ENCODE results near the gene PEX3. TPM values are rescaled to one million over a fixed set of nuclear protein-coding genes. Genes with fewer than 3 reads are reported as not detected.

Gene PEX3
- total RNA-seq, 1 experiment from 2014 or later = 23.8 TPM

DNA sequence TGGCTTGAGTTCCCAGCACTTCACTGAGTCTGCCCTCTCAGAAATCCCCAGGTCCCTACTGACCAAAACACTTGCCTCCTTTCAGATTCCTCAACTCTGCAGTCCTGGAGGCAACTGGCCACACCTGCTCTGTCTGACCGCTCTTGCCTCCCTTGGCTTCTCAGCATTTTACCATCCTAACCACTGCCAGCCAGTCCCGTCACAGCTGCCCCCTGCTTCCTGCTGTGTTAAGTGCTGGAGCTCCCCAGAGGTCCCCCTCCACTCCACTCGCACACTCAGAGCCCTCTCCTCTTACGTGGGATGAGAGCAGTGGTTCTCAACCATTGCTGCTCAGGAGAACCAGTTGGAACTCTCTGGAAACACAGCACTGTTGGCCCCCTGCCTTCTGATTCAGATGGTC lies 20.6 kb upstream of the PEX3 start:
- H3K27ac ChIP-seq (ENCODE audit: low read length) = no peak overlapping the region
- H3K4me3 ChIP-seq (ENCODE audit: low read length) = no peak overlapping the region
- DNase-seq = no peak
- H3K4me2 ChIP-seq (ENCODE audit: low read length) = no peak overlapping the region
- BruUV-seq (replicated peaks) = no TSS peak
- H4K20me1 ChIP-seq (ENCODE audit: low read length) = no peaks in the 10 kb centered on the region
- CTCF ChIA-PET = no interaction called here
- intact Hi-C loops (cut with micrococcal nuclease) = loop anchor here (5.0 to 10.0 kb wide), 5 partner anchors 93 to 588 kb away; no protein-coding TSS in a partner anchor
- no peak overlapping the region for H2AFZ ChIP-seq (ENCODE audit: low read length)
- no peak for TF ChIP-seq EZH2phosphoT487 (IDR thresholded peaks at IDR 0.05; ENCODE audit: borderline replicate concordance, low read length)
- no peak for TF ChIP-seq CTCF (conservative IDR thresholded peaks at IDR 0.05; ENCODE audit: low read depth, low read length)
- TF ChIP-seq EZH2 (IDR thresholded peaks at IDR 0.05; ENCODE audit: low read length, unreplicated experiment) = no peak
- no peak overlapping the region for H3K9ac ChIP-seq (ENCODE audit: low read length)
- no peaks in the 10 kb centered on the region for H3F3A ChIP-seq (ENCODE audit: low read length, unreplicated experiment)
- no peak for ATAC-seq
- no peaks in the 10 kb centered on the region for H3K9me3 ChIP-seq (ENCODE audit: low read length)
- no peaks in the 10 kb centered on the region; the same call in 1 of the 2 replicates for H3K36me3 ChIP-seq (ENCODE audit: low read depth, low read length)
- H3K27me3 ChIP-seq (ENCODE audit: low read length) = no peaks in the 10 kb centered on the region
- peaks cover 6% of the 10 kb centered on the region for H3K4me1 ChIP-seq (ENCODE audit: insufficient read depth, low read length)
- H3K79me2 ChIP-seq (ENCODE audit: low read length) = no peaks in the 10 kb centered on the region
- H3K9me2 ChIP-seq (replicated peaks; ENCODE audit: low read length) = no peaks in the 10 kb centered on the region
- POLR2A ChIA-PET (ENCODE audit: unreplicated experiment) = no interaction called here

DNA sequence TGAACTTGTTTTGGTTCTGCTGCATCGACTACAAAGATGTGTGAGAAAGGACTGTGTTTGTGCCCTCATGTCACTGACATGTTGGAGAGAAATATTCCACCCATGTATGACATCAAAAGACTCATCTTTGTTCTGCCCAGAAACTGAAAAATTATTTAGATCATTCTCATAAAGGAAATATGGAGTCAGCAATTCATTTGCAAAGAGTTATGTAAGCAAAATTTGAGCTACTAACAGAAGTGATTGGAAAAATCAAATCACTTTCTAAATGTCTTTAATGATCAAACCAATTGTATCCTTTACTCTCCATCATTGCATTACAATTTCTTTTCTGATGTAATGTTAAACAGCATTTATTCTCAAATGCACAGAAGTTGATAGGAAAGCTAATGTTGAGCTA lies 19.4 kb upstream of the PEX3 start:
- ATAC-seq (no peak), DNase-seq (no peak)
- no peaks in the 10 kb centered on the region for H3K9me3 ChIP-seq (ENCODE audit: low read length)
- no peaks in the 10 kb centered on the region for H4K20me1 ChIP-seq (ENCODE audit: low read length)
- no peaks in the 10 kb centered on the region for H3K27me3 ChIP-seq (ENCODE audit: low read length)
- peaks cover 6% of the 10 kb centered on the region for H3K4me1 ChIP-seq (ENCODE audit: insufficient read depth, low read length)
- H3K27ac ChIP-seq (ENCODE audit: low read length) = no peak overlapping the region
- no peak overlapping the region for H3K4me3 ChIP-seq (ENCODE audit: low read length)
- no peaks in the 10 kb centered on the region for H3K9me2 ChIP-seq (replicated peaks; ENCODE audit: low read length)
- no TSS peak for BruUV-seq (replicated peaks)
- TF ChIP-seq EZH2 (IDR thresholded peaks at IDR 0.05; ENCODE audit: low read length, unreplicated experiment) = no peak
- no peak for TF ChIP-seq EZH2phosphoT487 (IDR thresholded peaks at IDR 0.05; ENCODE audit: borderline replicate concordance, low read length)
- TF ChIP-seq CTCF (conservative IDR thresholded peaks at IDR 0.05; ENCODE audit: low read depth, low read length) = no peak
- no peak overlapping the region for H2AFZ ChIP-seq (ENCODE audit: low read length)
- intact Hi-C loops (cut with micrococcal nuclease) = no loop called here
- no peaks in the 10 kb centered on the region; the same call in 1 of the 2 replicates for H3K36me3 ChIP-seq (ENCODE audit: low read depth, low read length)
- ChIA-PET POLR2A (ENCODE audit: unreplicated experiment) (no interaction called here), CTCF (no interaction called here)
- no peak overlapping the region for H3K9ac ChIP-seq (ENCODE audit: low read length)
- no peaks in the 10 kb centered on the region for H3K79me2 ChIP-seq (ENCODE audit: low read length)
- H3F3A ChIP-seq (ENCODE audit: low read length, unreplicated experiment) = no peaks in the 10 kb centered on the region
- H3K4me2 ChIP-seq (ENCODE audit: low read length) = no peak overlapping the region

GRCh38 chr6:143432588-143432987 lies 18.0 kb upstream of the PEX3 start:
- CTCF ChIA-PET = no interaction called here
- Histone ChIP-seq H3K27me3 (ENCODE audit: low read length) (no peaks in the 10 kb centered on the region), H3F3A (ENCODE audit: low read length, unreplicated experiment) (no peaks in the 10 kb centered on the region), H3K9me3 (ENCODE audit: low read length) (no peaks in the 10 kb centered on the region), H3K4me1 (ENCODE audit: insufficient read depth, low read length) (no peaks in the 10 kb centered on the region), H3K36me3 (ENCODE audit: low read depth, low read length) (no peaks in the 10 kb centered on the region; the same call in 1 of the 2 replicates), H4K20me1 (ENCODE audit: low read length) (no peaks in the 10 kb centered on the region), H3K4me3 (ENCODE audit: low read length) (no peak overlapping the region), H3K9ac (ENCODE audit: low read length) (no peak overlapping the region), H3K9me2 (replicated peaks; ENCODE audit: low read length) (no peaks in the 10 kb centered on the region), H3K27ac (ENCODE audit: low read length) (no peak overlapping the region), H3K4me2 (ENCODE audit: low read length) (no peak overlapping the region), H2AFZ (ENCODE audit: low read length) (no peak overlapping the region), H3K79me2 (ENCODE audit: low read length) (no peaks in the 10 kb centered on the region)
- intact Hi-C loops (cut with micrococcal nuclease) = no loop called here
- no TSS peak for BruUV-seq (replicated peaks)
- POLR2A ChIA-PET (ENCODE audit: unreplicated experiment) = no interaction called here
- no peak for DNase-seq
- ATAC-seq = no peak
- no peak for TF ChIP-seq CTCF (conservative IDR thresholded peaks at IDR 0.05; ENCODE audit: low read depth, low read length)
- TF ChIP-seq EZH2 (IDR thresholded peaks at IDR 0.05; ENCODE audit: low read length, unreplicated experiment) = no peak
- no peak for TF ChIP-seq EZH2phosphoT487 (IDR thresholded peaks at IDR 0.05; ENCODE audit: borderline replicate concordance, low read length)
